CMK (cell line): ENCODE data around the gene ESR2.
"Not testable (repeated sequence)": the region's sequence is repeated elsewhere in the genome, so short reads cannot be mapped to it uniquely, and the experiment has no call there.

ENCODE experiments used
- DNase-seq: peaks from one replicate; pipeline ENCODE4 v3.0.0-alpha.2; 2010; ENCODE audit warnings: low read depth

Gene ESR2

GRCh38 chr14:64221391-64222003 lies 72.7 kb downstream of the ESR2 start:
- no peak for DNase-seq

- DNase-seq: peak; percentile 14
These were observed 73.7 kb downstream of the ESR2 start for GRCh38 chr14:64220466-64220865.

- DNase-seq: no peak
These were observed 74.1 kb downstream of the ESR2 start for GRCh38 chr14:64220056-64220455.

- no peak for DNase-seq
These were observed 75.6 kb downstream of the ESR2 start for GRCh38 chr14:64218344-64219240.

- no peak for DNase-seq
These were observed 76.3 kb downstream of the ESR2 start for GRCh38 chr14:64217834-64218233.

- DNase-seq: no peak
These were observed 76.9 kb downstream of the ESR2 start for GRCh38 chr14:64217308-64217707.

- DNase-seq: no peak
These were observed 78.2 kb downstream of the ESR2 start for GRCh38 chr14:64215978-64216377.

GRCh38 chr14:64215274-64215673 lies 78.9 kb downstream of the ESR2 start:
- no peak for DNase-seq

GRCh38 chr14:64213853-64214570 lies 80.2 kb downstream of the ESR2 start:
- no peak for DNase-seq

- DNase-seq: no peak
These were observed 81.1 kb downstream of the ESR2 start for GRCh38 chr14:64213086-64213485.

GRCh38 chr14:64212666-64213065 lies 81.5 kb downstream of the ESR2 start:
- DNase-seq: no peak

- DNase-seq: not testable (repeated sequence)
These were observed 83.3 kb downstream of the ESR2 start for GRCh38 chr14:64210912-64211311.

- no peak for DNase-seq
These were observed 84.0 kb downstream of the ESR2 start for GRCh38 chr14:64210216-64210615.

- DNase-seq: no peak
These were observed 84.6 kb downstream of the ESR2 start for GRCh38 chr14:64209444-64210131.

GRCh38 chr14:64208981-64209380 lies 85.2 kb downstream of the ESR2 start:
- no peak for DNase-seq

GRCh38 chr14:64208261-64208660 lies 85.9 kb downstream of the ESR2 start:
- DNase-seq: no peak

- no peak for DNase-seq
These were observed 90.7 kb downstream of the ESR2 start for GRCh38 chr14:64203366-64204006.

GRCh38 chr14:64202716-64203115 lies 91.5 kb downstream of the ESR2 start:
- no peak for DNase-seq

GRCh38 chr14:64201921-64202545 lies 92.1 kb downstream of the ESR2 start:
- no peak for DNase-seq

GRCh38 chr14:64201296-64201695 lies 92.9 kb downstream of the ESR2 start:
- no peak for DNase-seq

- no peak for DNase-seq
These were observed 94.0 kb downstream of the ESR2 start for GRCh38 chr14:64200170-64200569.
